ENCODE measurements around the gene ANP32E.

DNA sequence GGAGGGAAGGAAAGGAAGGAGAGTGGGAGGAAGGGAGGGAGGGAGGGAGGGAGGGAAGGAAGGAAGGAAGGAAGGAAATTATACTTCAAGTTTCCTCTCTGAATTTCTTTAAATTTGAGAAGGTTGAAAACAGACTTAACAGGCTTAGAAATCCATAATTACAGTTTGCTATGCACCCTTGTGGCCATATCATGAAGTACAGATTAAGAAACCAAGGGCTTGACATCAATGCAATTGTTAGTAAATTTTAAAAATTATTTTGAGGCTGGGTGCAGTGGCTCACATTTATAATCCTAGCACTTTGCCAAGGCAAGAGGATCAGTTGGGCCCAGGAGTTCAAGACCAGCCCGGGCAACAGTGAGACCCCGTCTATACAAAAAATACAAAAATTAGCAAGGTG, 14.4 kb downstream of the ANP32E start:
- TF ChIP-seq EZH2 (IDR thresholded peaks at IDR 0.05; ENCODE audit: insufficient read depth, poor library complexity, severe bottlenecking) (no peak), EZH2phosphoT487 (IDR thresholded peaks at IDR 0.05; ENCODE audit: insufficient read depth, low read depth) (no peak)
